Neural cell (in vitro differentiated cells): ENCODE measurements around the gene LIPA.
"Not testable (repeated sequence)": the region's sequence is repeated elsewhere in the genome, so short reads cannot be mapped to it uniquely, and the experiment has no call there.

Experiments used
- EP300 ChIP-seq: fragments of 450-650 bp; conservative IDR thresholded peaks from 2 replicates; pipeline ENCODE4 v1.6.1; 2014; ENCODE audit warnings: antibody characterized with exemption, mild to moderate bottlenecking, moderate library complexity; ENCODE audit not compliant: poor library complexity, severe bottlenecking
- POLR2AphosphoS5 ChIP-seq: IDR thresholded peaks from 2 replicates; pipeline ENCODE4 v1.6.1; 2012

- not testable (repeated sequence) for TF ChIP-seq EP300, POLR2AphosphoS5
Observed at GRCh38 chr10:89168354-89168900, 83.1 kb downstream of the LIPA start.
